Measurements from ENCODE around the gene INVS.

DNA sequence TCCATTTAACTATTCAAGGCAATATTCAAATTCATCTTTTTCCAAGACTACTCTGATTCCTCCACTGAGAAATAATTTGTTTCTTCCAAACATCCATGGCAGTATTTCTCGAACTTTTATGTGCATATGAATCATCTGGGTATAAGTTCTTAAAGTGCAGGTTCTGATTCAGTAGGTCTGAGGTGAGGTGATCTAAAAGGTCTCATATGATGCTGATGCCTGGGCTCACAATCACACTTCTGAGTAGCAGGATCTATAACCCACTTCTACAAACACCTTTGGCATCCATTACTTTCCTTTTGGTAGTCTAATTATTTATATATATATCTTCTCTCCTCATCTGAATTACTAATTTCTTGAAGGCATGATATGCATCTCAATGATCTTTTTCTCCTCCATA lies 7.4 kb upstream of the INVS start:
- no peak for TF ChIP-seq SP1 (IDR thresholded peaks at IDR 0.05)
- TF ChIP-seq, protein P1, sequence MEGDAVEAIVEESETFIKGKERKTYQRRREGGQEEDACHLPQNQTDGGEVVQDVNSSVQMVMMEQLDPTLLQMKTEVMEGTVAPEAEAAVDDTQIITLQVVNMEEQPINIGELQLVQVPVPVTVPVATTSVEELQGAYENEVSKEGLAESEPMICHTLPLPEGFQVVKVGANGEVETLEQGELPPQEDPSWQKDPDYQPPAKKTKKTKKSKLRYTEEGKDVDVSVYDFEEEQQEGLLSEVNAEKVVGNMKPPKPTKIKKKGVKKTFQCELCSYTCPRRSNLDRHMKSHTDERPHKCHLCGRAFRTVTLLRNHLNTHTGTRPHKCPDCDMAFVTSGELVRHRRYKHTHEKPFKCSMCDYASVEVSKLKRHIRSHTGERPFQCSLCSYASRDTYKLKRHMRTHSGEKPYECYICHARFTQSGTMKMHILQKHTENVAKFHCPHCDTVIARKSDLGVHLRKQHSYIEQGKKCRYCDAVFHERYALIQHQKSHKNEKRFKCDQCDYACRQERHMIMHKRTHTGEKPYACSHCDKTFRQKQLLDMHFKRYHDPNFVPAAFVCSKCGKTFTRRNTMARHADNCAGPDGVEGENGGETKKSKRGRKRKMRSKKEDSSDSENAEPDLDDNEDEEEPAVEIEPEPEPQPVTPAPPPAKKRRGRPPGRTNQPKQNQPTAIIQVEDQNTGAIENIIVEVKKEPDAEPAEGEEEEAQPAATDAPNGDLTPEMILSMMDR (IDR thresholded peaks at IDR 0.05; ENCODE audit: low read depth, low read length, missing input control) = no peak
- TF ChIP-seq, protein P2, sequence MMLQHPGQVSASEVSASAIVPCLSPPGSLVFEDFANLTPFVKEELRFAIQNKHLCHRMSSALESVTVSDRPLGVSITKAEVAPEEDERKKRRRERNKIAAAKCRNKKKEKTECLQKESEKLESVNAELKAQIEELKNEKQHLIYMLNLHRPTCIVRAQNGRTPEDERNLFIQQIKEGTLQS (IDR thresholded peaks at IDR 0.05) = no peak

Measured in liver (tissue), 3 donors.